ENCODE data around the gene OR10J5.
"Not testable (repeated sequence)": the region's sequence is repeated elsewhere in the genome, so short reads cannot be mapped to it uniquely, and the experiment has no call there.

OR10J5 gene, protein sequence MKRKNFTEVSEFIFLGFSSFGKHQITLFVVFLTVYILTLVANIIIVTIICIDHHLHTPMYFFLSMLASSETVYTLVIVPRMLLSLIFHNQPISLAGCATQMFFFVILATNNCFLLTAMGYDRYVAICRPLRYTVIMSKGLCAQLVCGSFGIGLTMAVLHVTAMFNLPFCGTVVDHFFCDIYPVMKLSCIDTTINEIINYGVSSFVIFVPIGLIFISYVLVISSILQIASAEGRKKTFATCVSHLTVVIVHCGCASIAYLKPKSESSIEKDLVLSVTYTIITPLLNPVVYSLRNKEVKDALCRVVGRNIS

GRCh38 chr1:159535907-159536306 lies at the start of gene OR10J5:
TSS of gene OR10J5 (minus strand) at chr1:159536007. CDS start at chr1:159536007, 0 bp downstream.
- no peak for DNase-seq

- no peak for DNase-seq
These were observed 48.7 kb upstream of the OR10J5 start for GRCh38 chr1:159584536-159584935.

- DNase-seq = no peak
These were observed 45.6 kb upstream of the OR10J5 start for GRCh38 chr1:159581422-159581821.

DNA sequence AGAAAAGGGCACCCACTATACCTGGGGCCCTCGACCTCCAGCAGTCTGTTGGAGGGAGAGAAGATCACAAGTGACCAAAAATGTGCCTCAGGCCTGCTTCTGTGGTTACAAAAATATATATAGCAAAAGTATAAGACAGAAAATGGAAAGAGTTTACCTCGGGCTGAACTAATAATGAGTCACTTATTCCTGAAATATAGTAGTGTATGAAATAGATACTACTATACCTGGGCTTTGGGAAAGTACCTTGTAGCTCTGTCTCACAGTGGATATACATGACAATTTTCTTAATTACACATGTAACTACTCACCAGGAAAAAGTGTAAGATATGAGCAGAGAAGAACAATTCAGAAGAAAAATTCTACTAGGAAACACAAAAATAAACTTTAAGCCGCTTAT lies 44.5 kb upstream of the OR10J5 start:
- no peak for DNase-seq

DNA sequence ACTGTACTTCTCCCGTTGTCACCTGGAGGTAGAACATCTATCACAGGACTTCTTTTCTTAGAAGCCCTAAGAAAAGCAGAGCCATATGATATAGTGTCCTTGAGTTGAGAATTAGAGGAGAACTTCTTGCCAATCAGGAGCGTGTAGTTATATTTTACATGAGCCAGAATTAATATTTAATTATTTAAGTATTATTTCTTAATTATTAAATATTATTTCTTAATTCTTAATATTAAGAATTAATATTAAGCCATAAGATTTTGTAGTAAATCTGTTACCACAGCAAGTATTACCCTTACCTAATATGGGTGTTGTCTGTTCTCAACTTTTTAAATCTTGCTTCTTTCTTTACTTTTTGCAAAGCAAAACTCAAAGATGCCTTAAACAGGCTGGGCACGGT lies 41.6 kb upstream of the OR10J5 start:
- no peak for DNase-seq

DNA sequence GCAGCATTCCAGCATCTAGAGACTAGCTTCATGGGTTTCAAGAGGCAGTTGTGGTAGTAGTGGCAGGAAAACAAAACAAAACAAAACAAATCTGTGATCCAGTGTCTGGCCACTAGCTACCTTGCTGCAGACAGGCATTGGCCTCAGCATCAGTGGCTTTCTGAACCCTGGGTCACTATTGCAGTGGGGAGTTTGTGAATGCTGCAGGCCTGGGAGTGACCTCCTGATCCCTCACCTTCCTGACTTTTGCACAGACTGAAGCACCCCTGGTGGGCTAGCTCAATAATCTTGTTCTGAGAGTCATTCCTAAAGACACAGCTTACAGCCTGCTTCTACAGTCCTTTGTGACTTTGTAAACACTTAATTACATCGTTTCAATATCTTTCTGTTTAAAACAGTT lies 26.9 kb upstream of the OR10J5 start:
- DNase-seq = no peak

DNA sequence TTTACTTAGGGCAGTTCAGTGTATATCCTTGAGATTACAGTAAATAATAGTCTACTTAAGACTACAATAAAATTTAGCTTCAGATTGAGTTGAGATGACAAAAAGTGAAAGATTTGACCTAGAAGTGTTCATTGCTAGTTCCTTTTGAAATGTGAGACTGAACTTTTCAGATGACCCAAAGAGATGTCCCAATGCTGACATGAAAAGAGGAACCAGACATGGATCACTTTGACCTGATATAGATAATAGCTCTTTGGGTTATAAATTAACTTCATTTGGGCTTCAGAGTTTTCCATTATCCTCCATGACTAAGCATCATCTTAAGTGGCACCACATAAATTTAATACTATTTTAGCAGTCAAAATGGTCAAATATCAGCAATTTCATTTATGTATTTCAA lies 25.7 kb upstream of the OR10J5 start:
- no peak for DNase-seq

GRCh38 chr1:159560599-159560998 lies 24.8 kb upstream of the OR10J5 start:
- no peak for DNase-seq

DNA sequence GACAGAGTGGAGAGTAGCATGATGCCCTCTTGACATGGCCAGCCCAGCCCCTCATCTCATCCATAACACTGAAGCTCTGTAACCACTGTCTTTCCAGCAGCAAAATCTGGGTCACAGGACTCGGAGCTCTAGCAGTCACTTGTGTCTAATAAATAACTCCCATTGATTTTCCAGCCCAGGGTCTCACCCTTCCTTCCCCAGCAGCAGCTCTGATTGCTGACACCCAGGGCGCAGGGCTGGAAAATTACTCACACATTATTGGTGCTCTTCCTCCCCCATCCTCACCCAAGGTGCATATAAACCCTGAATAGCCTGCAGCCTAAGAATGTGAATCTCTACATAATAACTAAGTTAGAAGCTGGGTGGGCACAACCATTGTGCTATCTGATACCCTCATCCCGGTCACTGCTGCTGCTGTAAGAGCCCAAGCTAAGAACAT lies 21.1 kb upstream of the OR10J5 start:
- DNase-seq = no peak

GRCh38 chr1:159554696-159555095 lies 18.9 kb upstream of the OR10J5 start:
- DNase-seq = no peak

- DNase-seq = no peak
These were observed 18.5 kb upstream of the OR10J5 start for GRCh38 chr1:159554261-159554660.

- no peak for DNase-seq
These were observed 12.3 kb upstream of the OR10J5 start for GRCh38 chr1:159548126-159548525.

- no peak for DNase-seq
These were observed 2.9 kb downstream of the OR10J5 start for GRCh38 chr1:159532922-159533321.

DNA sequence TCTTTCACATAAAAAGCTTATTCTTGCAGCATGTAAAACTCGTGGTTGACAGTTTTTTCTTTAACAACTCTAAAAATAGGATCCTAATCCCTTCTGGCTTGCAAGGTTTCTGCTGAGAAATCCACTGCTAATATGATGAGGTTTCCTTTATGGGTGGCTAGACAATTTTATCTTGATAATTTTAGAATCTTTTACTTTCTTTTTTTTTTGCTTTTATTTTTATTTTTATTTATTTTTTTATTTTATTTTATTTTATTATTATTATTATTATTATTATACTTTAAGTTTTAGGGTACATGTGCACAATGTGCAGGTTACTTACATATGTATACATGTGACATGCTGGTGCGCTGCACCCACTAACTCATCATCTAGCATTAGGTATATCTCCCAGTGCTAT lies 11.0 kb downstream of the OR10J5 start:
- DNase-seq = not testable (repeated sequence)

GRCh38 chr1:159510229-159510541 lies 25.6 kb downstream of the OR10J5 start:
- DNase-seq = no peak

GRCh38 chr1:159509440-159510228 lies 26.2 kb downstream of the OR10J5 start:
- DNase-seq = no peak

DNA sequence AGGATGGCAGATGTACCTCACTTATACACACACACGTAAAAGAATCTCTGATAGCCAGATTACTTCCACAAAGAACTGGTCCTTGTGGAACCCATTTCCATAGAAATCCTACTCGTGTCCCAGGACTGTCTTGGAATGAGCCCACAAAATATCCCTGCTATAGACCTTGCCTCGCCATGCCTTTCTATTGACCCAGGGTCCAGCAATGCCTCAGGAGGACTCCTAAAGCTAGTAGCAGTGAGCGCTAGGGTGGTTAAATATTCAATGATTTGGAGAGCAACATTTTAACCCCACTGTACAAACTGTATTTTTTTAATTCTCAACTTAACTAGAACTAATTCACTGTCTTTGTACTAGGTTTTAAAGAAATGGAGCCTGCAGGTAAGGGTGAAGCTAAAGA lies 26.9 kb downstream of the OR10J5 start:
- DNase-seq = no peak

DNA sequence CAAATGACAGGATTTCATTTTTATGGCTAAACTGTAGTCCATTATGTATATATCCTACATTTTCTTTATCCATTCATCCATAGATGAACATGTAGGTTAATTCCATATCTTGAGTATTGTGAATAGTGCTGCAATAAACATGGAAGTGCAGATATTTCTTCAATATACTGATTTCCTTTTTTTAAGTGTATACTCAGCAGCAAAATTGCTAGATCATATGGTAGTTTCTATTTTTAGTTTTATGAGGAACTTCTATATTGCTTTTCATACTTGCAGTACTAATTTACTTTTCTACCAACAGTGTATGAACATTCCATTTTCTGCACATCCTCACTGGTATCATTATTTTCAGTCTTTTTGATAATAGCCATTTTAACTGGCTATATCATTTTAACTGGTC lies 30.1 kb downstream of the OR10J5 start:
- DNase-seq = no peak

- DNase-seq = no peak
These were observed 34.7 kb downstream of the OR10J5 start for GRCh38 chr1:159501082-159501481.

GRCh38 chr1:159494513-159495210 lies 41.1 kb downstream of the OR10J5 start:
- not testable (repeated sequence) for DNase-seq

GRCh38 chr1:159493354-159493753 lies 42.5 kb downstream of the OR10J5 start:
- no peak for DNase-seq

GRCh38 chr1:159492575-159493323 lies 43.1 kb downstream of the OR10J5 start:
- DNase-seq = no peak

Measured in stimulated activated CD4-positive, alpha-beta T cell treated with anti-CD3 and anti-CD28 coated beads, Interleukin-4, amount 100 ng/mL, for 4 hours (primary cell).